Pancreas (tissue), 10 donors: Measurements from ENCODE around the gene AAK1. TPM values are rescaled to one million over a fixed set of nuclear protein-coding genes. Genes with fewer than 3 reads are reported as not detected.

Experiments used
- ATAC-seq, 4 donors: fragments of 200-7000 bp; cut with Tn5 transposase; one replicate each; pipeline versions ENCODE4 v1.8.0 to v1.9.1; 2020; ENCODE audit warnings: mild to moderate bottlenecking in 4 of 4, moderate library complexity in 4 of 4
- DNase-seq, 6 donors: peaks; one replicate each; pipeline ENCODE4 v3.0.0-alpha.2; 2020
- FAIRE-seq: peaks from 2 replicates; lab custom pipeline; 2012; peaks lifted over from hg19 to GRCh38; lab: Jason Lieb, UNC
- H3K27ac ChIP-seq, 4 donors: fragments of 200-600 bp; sonication (generic); 1 replicate in 3 of 4; 2 replicates in 1 of 4; pipeline versions ENCODE4 v1.5.0 to v1.8.0; 2020
- H3K27me3 ChIP-seq, 4 donors: fragments of 200-600 bp; one replicate each; pipeline ENCODE4 v1.8.0; 2021
- H3K36me3 ChIP-seq, 3 donors: fragments of 200-600 bp; sonication (generic) in 1 of 3; one replicate each; pipeline versions ENCODE4 v1.5.0 to v1.8.0; 2020 to 2021
- H3K4me1 ChIP-seq, 3 donors: fragments of 200-600 bp; one replicate each; pipeline ENCODE4 v1.8.0; 2021
- H3K4me3 ChIP-seq, 4 donors: fragments of 200-600 bp; sonication (generic) in 2 of 4; one replicate each; pipeline versions ENCODE4 v1.5.0 to v1.8.0; 2020 to 2021
- H3K9me3 ChIP-seq, 4 donors: fragments of 200-600 bp; one replicate each; pipeline ENCODE4 v1.8.0; 2021
- WGBS, 2 donors: extraction: QIAGEN DNeasy Blood & Tissue Kit; methylation state at CpG; one replicate each; pipeline ENCODE4 v1.1.7; 2013; 5-methylcytosine and 5-hydroxymethylcytosine counted together
- intact Hi-C, 3 donors: fragments of 100-400 bp; cut with DNase I; formaldehyde crosslinking; loops; one replicate each; pipeline versions ENCODE4 v1.11.1 to v1.14.2; 2022
- polyA plus RNA-seq, 2 donors: library from polyadenylated mRNA; stranded (reverse); fragments of 200-250 nt; gene quantifications; one replicate each; pipeline ENCODE4 v1.2.3, GENCODE V29; 2013
- total RNA-seq, 6 donors: library from RNA; stranded (reverse); fragmentation: NEBNext Ultra II Directional in 4 of 6; extraction: Animal tissue kit (Norgen Biotek cat#: 25700) in 4 of 6; gene quantifications; one replicate each; pipeline versions ENCODE4 v1.2.1 to v1.2.4, GENCODE V29; 2021 to 2023
- TF ChIP-seq, protein P1 (sequence below), 4 donors: fragments of 200-600 bp; sonication (generic) in 3 of 4; IDR thresholded peaks; one replicate each; pipeline versions ENCODE4 v1.5.0 to v1.8.0; 2021; ENCODE audit warnings: antibody characterized with exemption in 4 of 4
- donor health status: healthy with polysubstance abuse.
- donor health status: DM: no; HTN: no; CAD: no; lungs with moderate emphysema.
- donor health status: DM: no; HTN: no; CAD: no.
- donor health status: control.
- donor health status: control.
- donor health status: Bipolar disorder and iron deficiency.
- donor health status: DM: yes; HTN: yes; CAD: no.
- donor health status: DM: no; HTN: no; CAD: no.
- donor health status: DM: no; HTN: no; CAD: no.
- donor health status: DM: yes; HTN: yes; CAD: no.

The AAK1 gene
- total and polyA plus RNA-seq, 8 donors: 20.6 to 45.1 (median 32.5) TPM

DNA sequence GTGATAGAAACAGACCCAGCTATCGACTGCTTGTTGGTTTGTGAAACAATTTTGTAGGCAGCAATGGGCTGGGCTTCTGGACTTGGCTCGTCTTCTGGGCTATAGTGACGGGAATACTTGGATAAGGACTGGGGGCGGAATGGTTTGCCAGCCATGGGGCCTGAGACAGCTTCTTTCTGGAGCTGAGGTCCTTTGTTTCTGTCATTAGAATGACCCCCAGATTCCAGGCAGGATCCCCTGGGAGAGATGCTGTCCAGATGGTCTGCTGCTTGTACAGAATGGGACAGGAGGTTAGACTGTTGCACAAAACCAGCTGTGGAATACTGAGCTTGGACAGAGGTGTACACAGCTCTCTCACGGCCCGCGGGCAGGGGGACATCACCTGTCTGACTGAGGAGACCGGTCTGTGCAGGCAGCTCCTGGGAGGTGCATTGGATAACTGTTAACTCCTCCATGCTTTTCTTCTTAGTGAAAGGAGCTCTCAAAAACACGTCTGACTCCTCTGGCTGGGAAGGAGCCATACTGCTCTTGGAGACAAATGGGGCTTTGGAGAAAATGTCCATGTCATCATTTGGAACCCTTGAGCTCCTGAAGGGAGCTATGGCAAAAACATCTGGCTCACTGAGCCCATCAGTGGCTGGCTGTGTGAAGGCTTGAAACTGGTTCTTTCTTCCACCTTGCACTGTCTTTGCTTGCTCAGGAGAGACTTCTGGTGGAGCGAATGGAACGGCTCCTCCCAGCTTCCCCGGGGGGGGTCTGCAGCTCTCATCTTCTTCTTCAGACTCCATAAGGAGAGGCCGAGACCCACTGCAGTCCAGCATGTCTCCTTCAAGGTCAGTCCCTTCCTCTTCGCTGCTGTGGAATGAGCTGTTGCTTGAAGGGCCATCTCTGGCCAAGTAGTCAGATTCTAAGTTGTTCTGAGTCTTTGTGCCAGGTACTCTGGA, 177.8 kb downstream of the AAK1 start:
- Histone ChIP-seq H3K9me3 (no peaks in the 10 kb centered on the region), H3K36me3 (peaks cover 0 to 5% (median 0%) of the 10 kb centered on the region in 3 donors), H3K27ac (no peak overlapping the region), H3K4me3 (no peak overlapping the region), H3K27me3 (no peaks in the 10 kb centered on the region), H3K4me1 (no peaks in the 10 kb centered on the region)
- DNase-seq (peak in 3 of 6 donors; percentile 11 to 31 (median 20)), FAIRE-seq (no peak), ATAC-seq (peak in 3 of 4 donors; percentile 17 to 53 (median 50))
- intact Hi-C loops: no loop called here
- 90 to 95% methylated on average over 14 of the region's 14 CpGs for WGBS, 2 donors
- TF ChIP-seq, protein P1, sequence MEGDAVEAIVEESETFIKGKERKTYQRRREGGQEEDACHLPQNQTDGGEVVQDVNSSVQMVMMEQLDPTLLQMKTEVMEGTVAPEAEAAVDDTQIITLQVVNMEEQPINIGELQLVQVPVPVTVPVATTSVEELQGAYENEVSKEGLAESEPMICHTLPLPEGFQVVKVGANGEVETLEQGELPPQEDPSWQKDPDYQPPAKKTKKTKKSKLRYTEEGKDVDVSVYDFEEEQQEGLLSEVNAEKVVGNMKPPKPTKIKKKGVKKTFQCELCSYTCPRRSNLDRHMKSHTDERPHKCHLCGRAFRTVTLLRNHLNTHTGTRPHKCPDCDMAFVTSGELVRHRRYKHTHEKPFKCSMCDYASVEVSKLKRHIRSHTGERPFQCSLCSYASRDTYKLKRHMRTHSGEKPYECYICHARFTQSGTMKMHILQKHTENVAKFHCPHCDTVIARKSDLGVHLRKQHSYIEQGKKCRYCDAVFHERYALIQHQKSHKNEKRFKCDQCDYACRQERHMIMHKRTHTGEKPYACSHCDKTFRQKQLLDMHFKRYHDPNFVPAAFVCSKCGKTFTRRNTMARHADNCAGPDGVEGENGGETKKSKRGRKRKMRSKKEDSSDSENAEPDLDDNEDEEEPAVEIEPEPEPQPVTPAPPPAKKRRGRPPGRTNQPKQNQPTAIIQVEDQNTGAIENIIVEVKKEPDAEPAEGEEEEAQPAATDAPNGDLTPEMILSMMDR (IDR thresholded peaks at IDR 0.05): no peak

DNA sequence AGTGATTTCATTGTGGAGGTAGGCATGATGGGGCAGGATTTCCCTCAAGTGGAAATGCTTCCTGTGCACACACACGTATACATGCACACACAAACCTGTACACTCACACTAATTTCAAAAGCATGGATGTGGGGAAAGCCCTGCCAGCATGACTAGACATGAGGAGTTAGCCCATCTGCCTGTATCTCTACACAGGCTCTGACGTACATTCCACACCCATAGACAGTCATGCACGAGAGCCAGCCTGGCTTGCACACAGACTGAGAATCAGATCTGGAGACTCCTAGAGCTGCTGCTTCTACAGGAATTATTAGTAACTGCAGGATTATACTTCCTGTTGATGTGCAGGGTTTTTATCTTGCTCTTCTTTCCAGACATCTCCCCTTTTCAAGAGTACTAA, 179.0 kb downstream of the AAK1 start:
- intact Hi-C loops: no loop called here
- no peak overlapping the region for H3K27ac ChIP-seq
- H3K36me3 ChIP-seq: peaks cover 0 to 5% (median 0%) of the 10 kb centered on the region in 3 donors
- no peak overlapping the region for H3K4me3 ChIP-seq
- TF ChIP-seq, protein P1 (IDR thresholded peaks at IDR 0.05): no peak
- no peaks in the 10 kb centered on the region for H3K9me3 ChIP-seq
- no peak for FAIRE-seq
- H3K4me1 ChIP-seq: no peaks in the 10 kb centered on the region
- ATAC-seq: peak in 3 of 4 donors; percentile 53 to 75 (median 67)
- H3K27me3 ChIP-seq: no peaks in the 10 kb centered on the region
- WGBS, 2 donors: 88 to 90% methylated on average over 3 of the region's 3 CpGs
- DNase-seq: no peak

DNA sequence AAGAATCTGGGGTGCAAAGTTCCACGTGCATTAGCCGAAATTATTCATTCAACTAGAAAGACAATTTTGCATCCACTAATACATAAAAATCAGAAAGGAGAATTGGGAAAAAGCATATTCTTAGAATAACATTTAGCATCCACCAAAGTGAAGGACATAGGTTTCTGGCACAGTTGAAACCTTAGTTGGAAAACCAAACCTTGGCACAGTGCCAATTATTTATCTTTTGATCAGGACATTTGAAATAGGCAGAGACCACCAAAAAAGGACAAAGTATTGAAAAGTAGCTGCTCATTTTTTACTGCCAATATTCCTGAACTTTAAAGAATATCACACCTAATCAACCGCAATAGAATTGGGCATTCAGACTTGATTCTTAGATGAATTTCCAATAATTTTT, 180.8 kb downstream of the AAK1 start:
- Histone ChIP-seq H3K9me3 (no peaks in the 10 kb centered on the region), H3K4me3 (no peak overlapping the region), H3K4me1 (no peaks in the 10 kb centered on the region), H3K36me3 (peaks cover 0 to 5% (median 0%) of the 10 kb centered on the region in 3 donors), H3K27me3 (no peaks in the 10 kb centered on the region), H3K27ac (no peak overlapping the region)
- intact Hi-C loops: no loop called here
- ATAC-seq: no peak
- TF ChIP-seq, protein P1 (IDR thresholded peaks at IDR 0.05): no peak
- no peak for FAIRE-seq
- no peak for DNase-seq
- 98 to 99% methylated on average over 3 of the region's 3 CpGs for WGBS, 2 donors

DNA sequence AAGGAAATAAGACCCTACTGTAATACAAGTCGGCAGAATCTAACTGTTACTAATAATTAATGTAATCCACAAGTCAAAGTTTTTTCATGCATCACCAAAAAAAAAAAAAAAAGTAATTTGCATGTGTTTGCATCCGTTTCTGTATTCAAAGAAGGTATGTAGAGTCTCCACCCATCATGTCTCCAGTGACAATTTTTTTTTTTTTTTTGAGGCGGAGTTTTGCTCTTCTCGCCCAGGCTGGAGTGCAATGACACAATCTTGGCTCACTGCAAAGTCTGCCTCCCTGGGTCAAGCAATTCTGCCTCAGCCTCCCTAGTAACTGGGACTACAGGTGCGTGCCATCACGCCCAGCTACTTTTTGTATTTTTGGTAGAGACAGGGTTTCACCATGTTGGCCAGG, 182.1 kb downstream of the AAK1 start:
- H3K4me1 ChIP-seq: no peaks in the 10 kb centered on the region
- TF ChIP-seq, protein P1 (IDR thresholded peaks at IDR 0.05): no peak
- H3K36me3 ChIP-seq: peaks cover 0 to 5% (median 0%) of the 10 kb centered on the region in 3 donors
- DNase-seq: no peak
- no peak for ATAC-seq
- no peak for FAIRE-seq
- 95 to 96% methylated on average over 6 of the region's 6 CpGs for WGBS, 2 donors
- no peak overlapping the region for H3K4me3 ChIP-seq
- no peak overlapping the region for H3K27ac ChIP-seq
- H3K9me3 ChIP-seq: no peaks in the 10 kb centered on the region
- no peaks in the 10 kb centered on the region for H3K27me3 ChIP-seq
- intact Hi-C loops: no loop called here

DNA sequence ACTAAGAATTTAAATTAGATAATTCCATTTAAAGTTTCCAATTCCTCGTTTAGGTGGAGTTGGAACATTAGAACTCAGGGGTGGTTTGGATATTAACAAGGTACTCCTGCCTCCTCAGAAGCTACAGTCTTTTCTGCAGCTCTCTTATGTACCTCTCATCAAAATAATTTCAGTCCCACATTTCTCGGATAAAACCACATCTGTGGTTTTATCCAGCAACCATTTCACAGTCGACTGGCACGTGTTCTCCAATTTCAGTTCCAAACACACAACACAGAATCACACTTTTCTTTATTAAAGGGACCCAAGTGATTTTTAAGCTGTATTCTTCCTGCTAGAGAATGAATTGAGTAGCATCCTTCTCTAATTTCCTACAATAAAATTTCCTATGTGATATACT, 183.6 kb downstream of the AAK1 start:
- Histone ChIP-seq H3K4me1 (no peaks in the 10 kb centered on the region), H3K27me3 (no peaks in the 10 kb centered on the region), H3K9me3 (no peaks in the 10 kb centered on the region), H3K4me3 (no peak overlapping the region), H3K27ac (no peak overlapping the region), H3K36me3 (no peaks in the 10 kb centered on the region)
- FAIRE-seq: no peak
- TF ChIP-seq, protein P1 (IDR thresholded peaks at IDR 0.05): no peak
- intact Hi-C loops: no loop called here
- no peak for DNase-seq
- no peak for ATAC-seq
- 80 to 84% methylated on average over 4 of the region's 4 CpGs for WGBS, 2 donors
